Chondrocyte (in vitro differentiated cells): Measurements from ENCODE around the gene ATF7. TPM values are rescaled to one million over a fixed set of nuclear protein-coding genes. Genes with fewer than 3 reads are reported as not detected.
A peak's percentile ranks its signal among the peaks of the same experiment; 100 is the strongest.

Experiments
- DNase-seq: peaks from one replicate; pipeline ENCODE4 v3.0.0; 2021; ENCODE audit warnings: mixed read lengths, low spot score
- H3K27ac Mint-ChIP-seq: one replicate; pipeline ENCODE4 v1.8.0; 2021; ENCODE audit warnings: mild to moderate bottlenecking, moderate library complexity, mixed read lengths; ENCODE audit not compliant: unreplicated experiment
- H3K27me3 Mint-ChIP-seq: 2 replicates; pipeline ENCODE4 v1.8.0; 2021; ENCODE audit warnings: low read depth, mixed read lengths
- H3K36me3 Mint-ChIP-seq: 2 replicates; pipeline ENCODE4 v1.8.0; 2021; ENCODE audit warnings: low read depth, mixed read lengths
- H3K4me1 Mint-ChIP-seq: 2 replicates; pipeline ENCODE4 v1.8.0; 2021; ENCODE audit warnings: low read depth, mild to moderate bottlenecking, mixed read lengths
- H3K4me3 Mint-ChIP-seq: one replicate; pipeline ENCODE4 v1.8.0; 2021; ENCODE audit warnings: mild to moderate bottlenecking, moderate library complexity, mixed read lengths; ENCODE audit not compliant: unreplicated experiment
- H3K9me3 Mint-ChIP-seq: 2 replicates; pipeline ENCODE4 v1.8.0; 2021; ENCODE audit warnings: low read depth, mixed read lengths
- long read RNA-seq: library from polyadenylated mRNA; stranded (forward); transcript quantifications from one replicate; pipeline ENCODE4 v2.0.0, GENCODE V29; 2021
- total RNA-seq: library from RNA; stranded (reverse); gene quantifications from 3 replicates; pipeline ENCODE4 v1.2.1, GENCODE V29; 2021
- TF ChIP-seq, protein P1 (sequence below): fragments of 200-600 bp; sonication (generic); IDR thresholded peaks from 2 replicates; pipeline ENCODE4 v1.5.0; 2021; ENCODE audit warnings: antibody characterized with exemption, mild to moderate bottlenecking, moderate library complexity

ATF7 gene
- total RNA-seq = 44.4 to 52.7 TPM (median 51.2 TPM) in 3 replicates
- long read RNA-seq, partial matches to known transcripts = 0 of 12 reads
- long read RNA-seq, other reads (novel, unspliced or antisense) = 10 of 12 reads

DNA sequence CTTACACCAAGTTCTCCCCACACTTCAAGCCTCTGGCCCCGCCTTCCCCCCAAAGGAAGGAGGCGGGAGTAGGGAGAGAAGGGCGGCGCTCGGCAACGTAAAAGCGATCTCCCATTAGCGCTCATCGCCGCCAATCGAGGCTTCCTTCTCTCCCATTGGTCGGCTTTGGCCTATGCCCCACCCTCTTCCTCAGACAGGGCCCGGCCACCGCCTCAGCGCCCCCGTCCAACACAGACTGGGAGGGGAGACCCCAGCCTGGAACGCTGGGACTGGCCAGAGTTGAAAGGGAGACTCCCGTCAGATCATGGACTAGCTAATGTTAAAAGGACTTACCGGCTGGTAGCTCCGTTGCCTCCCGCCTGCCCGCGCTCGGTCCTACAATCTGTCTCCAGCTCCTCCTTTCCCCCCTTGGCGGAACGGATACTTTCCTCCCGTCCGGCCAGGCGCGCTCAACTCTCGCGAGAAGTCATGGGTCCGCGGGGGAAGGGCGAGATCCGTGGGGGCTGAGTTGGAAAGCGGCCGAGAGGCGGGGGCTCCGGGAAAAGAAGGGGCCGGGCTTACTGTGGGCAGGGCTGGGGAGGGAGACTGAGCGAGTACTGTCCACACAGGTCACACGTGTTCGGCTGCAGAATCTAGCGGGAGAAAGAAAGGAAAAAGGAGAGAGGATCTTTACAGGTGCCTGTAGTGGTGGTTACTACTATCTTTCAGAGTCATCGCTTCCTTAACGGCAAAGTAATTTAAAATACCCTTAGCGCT, at the start of gene ATF7:
TSS of gene ATF7 (minus strand) at position 437 of the 756 bp plus-strand sequence. CDS start 25,382 bp downstream, outside the sequence.
- TF ChIP-seq, protein P1, sequence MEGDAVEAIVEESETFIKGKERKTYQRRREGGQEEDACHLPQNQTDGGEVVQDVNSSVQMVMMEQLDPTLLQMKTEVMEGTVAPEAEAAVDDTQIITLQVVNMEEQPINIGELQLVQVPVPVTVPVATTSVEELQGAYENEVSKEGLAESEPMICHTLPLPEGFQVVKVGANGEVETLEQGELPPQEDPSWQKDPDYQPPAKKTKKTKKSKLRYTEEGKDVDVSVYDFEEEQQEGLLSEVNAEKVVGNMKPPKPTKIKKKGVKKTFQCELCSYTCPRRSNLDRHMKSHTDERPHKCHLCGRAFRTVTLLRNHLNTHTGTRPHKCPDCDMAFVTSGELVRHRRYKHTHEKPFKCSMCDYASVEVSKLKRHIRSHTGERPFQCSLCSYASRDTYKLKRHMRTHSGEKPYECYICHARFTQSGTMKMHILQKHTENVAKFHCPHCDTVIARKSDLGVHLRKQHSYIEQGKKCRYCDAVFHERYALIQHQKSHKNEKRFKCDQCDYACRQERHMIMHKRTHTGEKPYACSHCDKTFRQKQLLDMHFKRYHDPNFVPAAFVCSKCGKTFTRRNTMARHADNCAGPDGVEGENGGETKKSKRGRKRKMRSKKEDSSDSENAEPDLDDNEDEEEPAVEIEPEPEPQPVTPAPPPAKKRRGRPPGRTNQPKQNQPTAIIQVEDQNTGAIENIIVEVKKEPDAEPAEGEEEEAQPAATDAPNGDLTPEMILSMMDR = no peak

DNA sequence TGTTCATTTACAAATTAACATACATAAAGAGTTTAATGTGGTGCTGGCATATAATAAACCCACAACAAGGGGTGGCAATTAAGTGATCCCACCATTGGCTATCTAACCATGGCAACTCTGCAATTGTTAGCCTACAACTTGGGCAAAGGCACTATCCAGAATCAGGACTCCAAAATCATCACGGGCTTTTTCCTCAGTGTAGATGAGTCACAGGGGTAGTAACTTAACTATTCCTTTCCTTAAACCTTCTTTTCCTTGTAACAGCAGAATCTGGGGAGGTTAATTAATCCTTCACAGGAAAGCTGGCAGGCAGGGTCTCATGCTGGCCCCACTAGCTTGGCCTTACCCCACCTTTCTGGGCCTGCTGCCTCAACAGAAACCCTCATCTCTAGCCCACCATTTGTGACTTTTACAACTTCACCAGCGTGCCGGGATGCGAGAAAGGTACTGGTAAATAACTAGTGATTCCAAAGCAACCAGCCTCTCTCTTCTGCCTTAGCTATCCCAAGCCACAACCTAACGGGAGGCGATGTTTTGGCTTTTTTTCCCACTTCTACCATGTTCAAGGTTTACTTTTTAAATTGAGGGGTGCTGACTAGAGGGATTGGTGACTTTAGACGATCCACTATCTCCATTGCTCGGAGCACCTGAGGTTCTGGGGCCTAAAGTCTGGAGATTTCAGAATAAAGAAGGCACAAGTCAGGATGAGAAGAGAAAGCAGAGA, 49.0 kb upstream of the ATF7 start:
- H3K9me3 Mint-ChIP-seq = no peaks in the 10 kb centered on the region
- peak overlapping the region; percentile 94 for H3K4me3 Mint-ChIP-seq
- DNase-seq = no peak
- TF ChIP-seq, protein P1 = no peak
- H3K36me3 Mint-ChIP-seq = peaks cover 12% of the 10 kb centered on the region
- peaks cover 5% of the 10 kb centered on the region for H3K27me3 Mint-ChIP-seq
- peak overlapping the region; percentile 97 for H3K27ac Mint-ChIP-seq
- peaks cover 36% of the 10 kb centered on the region for H3K4me1 Mint-ChIP-seq

More for the DNA sequence above, at the start of gene ATF7:
- peak within 1 kb of the TSS; percentile 85 for H3K4me3 Mint-ChIP-seq
- DNase-seq = peak; percentile 99
- H3K9me3 Mint-ChIP-seq = peaks cover 3% of the 10 kb centered on the region
- peaks cover 45% of the 10 kb centered on the region for H3K4me1 Mint-ChIP-seq
- H3K27ac Mint-ChIP-seq = peak within 1 kb of the TSS; percentile 98
- H3K27me3 Mint-ChIP-seq = no peaks in the 10 kb centered on the region
- no peaks in the 10 kb centered on the region for H3K36me3 Mint-ChIP-seq

DNA sequence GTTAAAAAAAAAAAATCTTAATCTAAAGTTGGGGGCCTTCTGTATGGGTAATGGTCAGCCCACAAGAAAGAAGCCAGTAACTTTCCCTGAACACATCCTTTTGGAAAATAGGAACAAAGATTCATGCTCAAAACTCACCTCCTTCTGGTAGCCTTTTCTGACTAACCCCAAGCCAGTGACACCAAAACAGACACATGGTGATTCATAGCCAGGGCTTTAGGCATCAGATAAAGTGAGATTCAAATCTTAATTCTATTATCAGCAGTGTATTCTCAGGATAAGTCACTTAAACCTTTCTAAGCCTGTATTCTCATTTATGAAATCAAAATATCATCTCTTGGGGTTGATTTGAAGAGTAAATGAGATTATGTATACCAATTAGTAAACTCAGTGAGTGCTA, 44.8 kb upstream of the ATF7 start:
- TF ChIP-seq, protein P1 = no peak
- DNase-seq = no peak
- H3K27ac Mint-ChIP-seq = no peak overlapping the region
- no peaks in the 10 kb centered on the region for H3K9me3 Mint-ChIP-seq
- H3K36me3 Mint-ChIP-seq = peaks cover 31% of the 10 kb centered on the region
- no peak overlapping the region for H3K4me3 Mint-ChIP-seq
- peaks cover 24% of the 10 kb centered on the region for H3K4me1 Mint-ChIP-seq
- H3K27me3 Mint-ChIP-seq = no peaks in the 10 kb centered on the region

DNA sequence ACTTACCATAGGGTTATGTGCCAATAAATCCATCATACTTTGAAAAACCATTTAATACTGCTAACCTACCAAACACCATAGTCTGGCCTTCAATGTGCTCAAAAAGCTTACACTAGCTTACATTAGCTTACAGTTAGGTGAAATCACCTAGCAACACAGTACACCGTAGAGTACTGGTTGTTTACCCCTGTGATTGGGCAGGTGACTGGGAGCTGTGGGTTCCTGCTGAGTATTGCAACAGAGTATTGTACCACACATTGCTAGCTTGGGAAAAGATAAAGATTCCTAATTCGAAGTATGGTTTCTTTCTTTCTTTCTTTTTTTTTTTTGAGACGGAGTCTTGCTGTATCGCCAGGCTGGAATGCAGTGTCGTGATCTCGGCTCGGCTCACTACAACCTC, 44.1 kb upstream of the ATF7 start:
- H3K27ac Mint-ChIP-seq = no peak overlapping the region
- H3K27me3 Mint-ChIP-seq = no peaks in the 10 kb centered on the region
- no peak overlapping the region for H3K4me3 Mint-ChIP-seq
- TF ChIP-seq, protein P1 = no peak
- no peak for DNase-seq
- H3K4me1 Mint-ChIP-seq = peaks cover 20% of the 10 kb centered on the region
- H3K36me3 Mint-ChIP-seq = peaks cover 36% of the 10 kb centered on the region
- H3K9me3 Mint-ChIP-seq = no peaks in the 10 kb centered on the region

DNA sequence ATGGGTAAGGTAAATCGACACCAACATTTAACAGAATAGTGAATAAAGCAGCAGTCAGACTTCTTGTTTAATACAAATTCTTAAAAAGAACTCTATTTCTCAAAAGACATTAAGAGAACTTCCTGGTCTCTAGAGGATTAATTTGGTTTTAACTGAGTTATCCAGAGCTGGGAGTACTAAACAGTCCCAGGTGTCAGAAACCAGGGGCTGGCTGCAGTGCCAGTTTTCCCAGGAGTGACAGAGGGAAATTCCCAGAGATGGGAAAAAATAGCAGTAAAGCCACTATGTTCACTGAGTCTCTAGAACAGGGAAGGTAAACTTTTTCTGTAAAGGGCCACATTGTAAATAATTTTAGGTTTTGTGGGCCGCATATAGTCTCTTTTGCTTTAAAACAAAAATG, 40.9 kb upstream of the ATF7 start:
- Mint-ChIP-seq H3K27ac (no peak overlapping the region), H3K4me1 (peaks cover 4% of the 10 kb centered on the region)
- TF ChIP-seq, protein P1 = no peak

More for the DNA sequence above, 40.9 kb upstream of the ATF7 start:
- Mint-ChIP-seq H3K36me3 (peaks cover 43% of the 10 kb centered on the region), H3K4me3 (no peak overlapping the region), H3K27me3 (no peaks in the 10 kb centered on the region), H3K9me3 (no peaks in the 10 kb centered on the region)
- DNase-seq = no peak
